HepG2 (cell line): ENCODE measurements around the gene NKX1-2. TPM values are rescaled to one million over a fixed set of nuclear protein-coding genes. Genes with fewer than 3 reads are reported as not detected.
A peak's percentile ranks its signal among the peaks of the same experiment; 100 is the strongest.

Experiments used
- BRCA1 ChIP-seq: sonication (generic); formaldehyde crosslinking; IDR thresholded peaks from 2 replicates; pipeline ENCODE4 v1.4.0; 2020; ENCODE audit warnings: missing genetic modification reagents
- CBX5 ChIP-seq: sonication (generic); formaldehyde crosslinking; IDR thresholded peaks from 2 replicates; pipeline ENCODE4 v1.4.0; 2020; ENCODE audit warnings: missing genetic modification reagents, borderline replicate concordance
- FIP1L1 ChIP-seq: fragments of 200-400 bp; formaldehyde crosslinking; IDR thresholded peaks from 2 replicates; pipeline ENCODE4 v1.6.1; 2018; ENCODE audit warnings: low read depth, mild to moderate bottlenecking, low read length, moderate library complexity, borderline replicate concordance; ENCODE audit not compliant: insufficient read depth
- MIXL1 ChIP-seq: IDR thresholded peaks from 2 replicates; pipeline ENCODE4 v1.6.1; 2016
- NFYC ChIP-seq: IDR thresholded peaks from 2 replicates; pipeline ENCODE4 v1.6.1; 2016; ENCODE audit warnings: missing genetic modification reagents, missing compliant biosample characterization
- SIN3B ChIP-seq: fragments of 150-350 bp; IDR thresholded peaks from 2 replicates; pipeline ENCODE4 v1.6.1; 2014; ENCODE audit warnings: low read length
- SMAD9 ChIP-seq: sonication (generic); formaldehyde crosslinking; IDR thresholded peaks from 2 replicates; pipeline ENCODE4 v1.5.1; 2020; ENCODE audit warnings: mild to moderate bottlenecking, missing genetic modification reagents
- SOX5 ChIP-seq: IDR thresholded peaks from 2 replicates; pipeline ENCODE4 v1.6.1; 2016; ENCODE audit warnings: borderline replicate concordance
- TARDBP ChIP-seq: sonication (generic); formaldehyde crosslinking; IDR thresholded peaks from 2 replicates; pipeline ENCODE4 v1.8.0; 2022; ENCODE audit warnings: mild to moderate bottlenecking, missing genetic modification reagents
- ZNF18 ChIP-seq: sonication (generic); formaldehyde crosslinking; IDR thresholded peaks from 2 replicates; pipeline ENCODE4 v1.8.0; 2022; ENCODE audit warnings: mild to moderate bottlenecking, missing genetic modification reagents; ENCODE audit not compliant: insufficient replicate concordance
- ZNF230 ChIP-seq: sonication (generic); formaldehyde crosslinking; IDR thresholded peaks from 2 replicates; pipeline ENCODE4 v1.4.0; 2020; ENCODE audit warnings: mild to moderate bottlenecking, missing genetic modification reagents
- ZNF280D ChIP-seq: sonication (generic); formaldehyde crosslinking; IDR thresholded peaks from 2 replicates; pipeline ENCODE4 v1.5.1; 2020; ENCODE audit warnings: mild to moderate bottlenecking, missing genetic modification reagents
- ZNF562 ChIP-seq: sonication (generic); formaldehyde crosslinking; IDR thresholded peaks from 2 replicates; pipeline ENCODE4 v1.8.0; 2022; ENCODE audit warnings: missing genetic modification reagents, borderline replicate concordance
- ZNF768 ChIP-seq: sonication (generic); formaldehyde crosslinking; IDR thresholded peaks from 2 replicates; pipeline ENCODE4 v1.4.0; 2020; ENCODE audit warnings: missing genetic modification reagents
- ZNF792 ChIP-seq: IDR thresholded peaks from 2 replicates; pipeline ENCODE4 v1.6.1; 2016
- polyA plus RNA-seq, 8 experiments: library from polyadenylated mRNA; depleted of rRNA in 3 of 8; stranded (reverse) in 7 of 8; unstranded in 1 of 8; fragments of >200 nt; fragmentation: Illumina TruSeq in 4 of 8; extraction: Trizol in 4 of 8; gene quantifications; 2 replicates each; pipeline versions ENCODE4 v1.2.1 to v1.2.3, GENCODE V29; 2011 to 2016; ENCODE audit warnings: low read depth in 4 of 8, missing spikeins in 1 of 8, mixed read lengths in 1 of 8; ENCODE audit not compliant: insufficient read depth in 1 of 8
- total RNA-seq, 5 experiments: library from RNA; depleted of rRNA; stranded (reverse); fragments of >200 nt; fragmentation: Illumina TruSeq; extraction: Trizol; gene quantifications; 2 replicates each; pipeline ENCODE4 v1.2.3, GENCODE V29; 2016; ENCODE audit warnings: low read depth in 1 of 5
- TF ChIP-seq, protein P1 (sequence below): sonication (generic); formaldehyde crosslinking; IDR thresholded peaks from 2 replicates; pipeline ENCODE4 v1.4.0; 2020; ENCODE audit warnings: missing genetic modification reagents, borderline replicate concordance
- TF ChIP-seq, protein P2 (sequence below): sonication (generic); formaldehyde crosslinking; IDR thresholded peaks from 2 replicates; pipeline ENCODE4 v1.9.0; 2022; ENCODE audit warnings: low read depth, missing genetic modification reagents
- TF ChIP-seq, protein P3 (sequence below): sonication (generic); formaldehyde crosslinking; IDR thresholded peaks from 2 replicates; pipeline ENCODE4 v1.4.0; 2020; ENCODE audit warnings: missing genetic modification reagents

Gene NKX1-2
- total and polyA plus RNA-seq, 2 of the 13 experiments (the other 11 are each of a cell fraction or from before 2014, with no cell fraction given): not detected

- TF ChIP-seq, protein P1, sequence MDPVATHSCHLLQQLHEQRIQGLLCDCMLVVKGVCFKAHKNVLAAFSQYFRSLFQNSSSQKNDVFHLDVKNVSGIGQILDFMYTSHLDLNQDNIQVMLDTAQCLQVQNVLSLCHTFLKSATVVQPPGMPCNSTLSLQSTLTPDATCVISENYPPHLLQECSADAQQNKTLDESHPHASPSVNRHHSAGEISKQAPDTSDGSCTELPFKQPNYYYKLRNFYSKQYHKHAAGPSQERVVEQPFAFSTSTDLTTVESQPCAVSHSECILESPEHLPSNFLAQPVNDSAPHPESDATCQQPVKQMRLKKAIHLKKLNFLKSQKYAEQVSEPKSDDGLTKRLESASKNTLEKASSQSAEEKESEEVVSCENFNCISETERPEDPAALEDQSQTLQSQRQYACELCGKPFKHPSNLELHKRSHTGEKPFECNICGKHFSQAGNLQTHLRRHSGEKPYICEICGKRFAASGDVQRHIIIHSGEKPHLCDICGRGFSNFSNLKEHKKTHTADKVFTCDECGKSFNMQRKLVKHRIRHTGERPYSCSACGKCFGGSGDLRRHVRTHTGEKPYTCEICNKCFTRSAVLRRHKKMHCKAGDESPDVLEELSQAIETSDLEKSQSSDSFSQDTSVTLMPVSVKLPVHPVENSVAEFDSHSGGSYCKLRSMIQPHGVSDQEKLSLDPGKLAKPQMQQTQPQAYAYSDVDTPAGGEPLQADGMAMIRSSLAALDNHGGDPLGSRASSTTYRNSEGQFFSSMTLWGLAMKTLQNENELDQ (CRISPR knock-in tag): 0 out of 2 replicates have a peak, but pooled peaks have one; percentile 10
- TF ChIP-seq NFYC (CRISPR knock-in tag) (peak; percentile 89), SOX5 (CRISPR knock-in tag) (0 out of 2 replicates have a peak, but pooled peaks have one; percentile 26), FIP1L1 (no peak), BRCA1 (CRISPR knock-in tag) (peak; percentile 38; the same call in 1 of the 2 replicates), ZNF18 (peak; percentile 63), ZNF280D (CRISPR knock-in tag) (peak; percentile 73; the same call in 1 of the 2 replicates), TARDBP (0 out of 2 replicates have a peak, but pooled peaks have one; percentile 30), SIN3B (no peak), MIXL1 (CRISPR knock-in tag) (no peak; the same call in 1 of the 2 replicates), ZNF562 (CRISPR knock-in tag) (no peak), ZNF792 (CRISPR knock-in tag) (no peak), SMAD9 (CRISPR knock-in tag) (no peak), CBX5 (CRISPR knock-in tag) (peak; percentile 44; the same call in 1 of the 2 replicates), ZNF768 (CRISPR knock-in tag) (0 out of 2 replicates have a peak, but pooled peaks have one; percentile 6), ZNF230 (CRISPR knock-in tag) (peak; percentile 51; the same call in 1 of the 2 replicates)
- TF ChIP-seq, protein P2, sequence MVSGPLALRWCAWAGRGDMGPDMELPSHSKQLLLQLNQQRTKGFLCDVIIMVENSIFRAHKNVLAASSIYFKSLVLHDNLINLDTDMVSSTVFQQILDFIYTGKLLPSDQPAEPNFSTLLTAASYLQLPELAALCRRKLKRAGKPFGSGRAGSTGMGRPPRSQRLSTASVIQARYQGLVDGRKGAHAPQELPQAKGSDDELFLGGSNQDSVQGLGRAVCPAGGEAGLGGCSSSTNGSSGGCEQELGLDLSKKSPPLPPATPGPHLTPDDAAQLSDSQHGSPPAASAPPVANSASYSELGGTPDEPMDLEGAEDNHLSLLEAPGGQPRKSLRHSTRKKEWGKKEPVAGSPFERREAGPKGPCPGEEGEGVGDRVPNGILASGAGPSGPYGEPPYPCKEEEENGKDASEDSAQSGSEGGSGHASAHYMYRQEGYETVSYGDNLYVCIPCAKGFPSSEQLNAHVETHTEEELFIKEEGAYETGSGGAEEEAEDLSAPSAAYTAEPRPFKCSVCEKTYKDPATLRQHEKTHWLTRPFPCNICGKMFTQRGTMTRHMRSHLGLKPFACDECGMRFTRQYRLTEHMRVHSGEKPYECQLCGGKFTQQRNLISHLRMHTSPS (CRISPR knock-in tag): peak; percentile 23; the same call in 1 of the 2 replicates
- TF ChIP-seq, protein P3, sequence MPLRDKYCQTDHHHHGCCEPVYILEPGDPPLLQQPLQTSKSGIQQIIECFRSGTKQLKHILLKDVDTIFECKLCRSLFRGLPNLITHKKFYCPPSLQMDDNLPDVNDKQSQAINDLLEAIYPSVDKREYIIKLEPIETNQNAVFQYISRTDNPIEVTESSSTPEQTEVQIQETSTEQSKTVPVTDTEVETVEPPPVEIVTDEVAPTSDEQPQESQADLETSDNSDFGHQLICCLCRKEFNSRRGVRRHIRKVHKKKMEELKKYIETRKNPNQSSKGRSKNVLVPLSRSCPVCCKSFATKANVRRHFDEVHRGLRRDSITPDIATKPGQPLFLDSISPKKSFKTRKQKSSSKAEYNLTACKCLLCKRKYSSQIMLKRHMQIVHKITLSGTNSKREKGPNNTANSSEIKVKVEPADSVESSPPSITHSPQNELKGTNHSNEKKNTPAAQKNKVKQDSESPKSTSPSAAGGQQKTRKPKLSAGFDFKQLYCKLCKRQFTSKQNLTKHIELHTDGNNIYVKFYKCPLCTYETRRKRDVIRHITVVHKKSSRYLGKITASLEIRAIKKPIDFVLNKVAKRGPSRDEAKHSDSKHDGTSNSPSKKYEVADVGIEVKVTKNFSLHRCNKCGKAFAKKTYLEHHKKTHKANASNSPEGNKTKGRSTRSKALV (CRISPR knock-in tag): peak; percentile 64; the same call in 1 of the 2 replicates
Measured at GRCh38 chr10:124418726-124419501, 30.9 kb downstream of the NKX1-2 start, which contains the start of gene OAT (continued).
